GM20000 (cell line): ENCODE results near the gene FMN2.

Experiments used
- DNase-seq: peaks from one replicate; pipeline ENCODE4 v3.0.0; 2012; ENCODE audit warnings: low spot score
- TF ChIP-seq, protein P1 (sequence below): IDR thresholded peaks from 2 replicates; pipeline ENCODE4 v1.5.1; 2012; ENCODE audit warnings: mild to moderate bottlenecking, control low read depth; ENCODE audit errors: extremely low read depth, missing control alignments

The FMN2 gene

DNA sequence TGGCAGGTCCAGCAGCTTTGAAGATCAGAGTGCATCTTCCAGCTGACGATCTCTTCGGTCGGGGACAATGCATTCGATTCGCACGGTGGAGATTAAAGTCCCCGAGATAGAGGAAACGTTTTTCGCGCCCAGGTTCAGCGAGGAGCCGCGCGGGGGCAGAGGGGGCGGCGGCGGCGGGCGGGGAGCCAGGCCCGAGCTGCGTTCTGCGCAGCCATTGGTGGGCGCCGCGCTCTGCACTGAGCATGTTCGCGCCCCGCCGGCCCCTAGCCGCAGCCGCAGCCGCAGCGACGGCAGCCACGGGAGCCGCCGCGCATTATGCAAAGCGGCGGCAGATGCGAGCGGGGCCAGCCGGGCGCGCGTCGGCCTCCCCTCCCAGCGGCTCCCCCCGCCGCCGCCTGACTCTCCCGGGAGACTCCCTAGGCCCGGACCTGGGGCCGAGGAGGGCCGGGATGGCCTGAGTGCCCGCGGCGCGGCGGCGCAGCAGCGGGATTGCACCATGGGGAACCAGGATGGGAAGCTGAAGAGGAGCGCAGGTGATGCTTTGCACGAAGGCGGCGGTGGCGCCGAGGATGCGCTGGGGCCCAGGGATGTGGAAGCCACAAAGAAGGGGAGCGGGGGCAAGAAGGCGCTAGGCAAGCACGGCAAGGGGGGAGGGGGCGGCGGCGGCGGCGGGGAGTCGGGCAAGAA lies at the start of gene FMN2:
TSS of gene FMN2 (plus strand) at position 270 of the 687 bp plus-strand sequence. CDS start at position 497, 227 bp downstream.
- DNase-seq: peak; percentile 33
- TF ChIP-seq, protein P1, sequence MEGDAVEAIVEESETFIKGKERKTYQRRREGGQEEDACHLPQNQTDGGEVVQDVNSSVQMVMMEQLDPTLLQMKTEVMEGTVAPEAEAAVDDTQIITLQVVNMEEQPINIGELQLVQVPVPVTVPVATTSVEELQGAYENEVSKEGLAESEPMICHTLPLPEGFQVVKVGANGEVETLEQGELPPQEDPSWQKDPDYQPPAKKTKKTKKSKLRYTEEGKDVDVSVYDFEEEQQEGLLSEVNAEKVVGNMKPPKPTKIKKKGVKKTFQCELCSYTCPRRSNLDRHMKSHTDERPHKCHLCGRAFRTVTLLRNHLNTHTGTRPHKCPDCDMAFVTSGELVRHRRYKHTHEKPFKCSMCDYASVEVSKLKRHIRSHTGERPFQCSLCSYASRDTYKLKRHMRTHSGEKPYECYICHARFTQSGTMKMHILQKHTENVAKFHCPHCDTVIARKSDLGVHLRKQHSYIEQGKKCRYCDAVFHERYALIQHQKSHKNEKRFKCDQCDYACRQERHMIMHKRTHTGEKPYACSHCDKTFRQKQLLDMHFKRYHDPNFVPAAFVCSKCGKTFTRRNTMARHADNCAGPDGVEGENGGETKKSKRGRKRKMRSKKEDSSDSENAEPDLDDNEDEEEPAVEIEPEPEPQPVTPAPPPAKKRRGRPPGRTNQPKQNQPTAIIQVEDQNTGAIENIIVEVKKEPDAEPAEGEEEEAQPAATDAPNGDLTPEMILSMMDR: no peak

DNA sequence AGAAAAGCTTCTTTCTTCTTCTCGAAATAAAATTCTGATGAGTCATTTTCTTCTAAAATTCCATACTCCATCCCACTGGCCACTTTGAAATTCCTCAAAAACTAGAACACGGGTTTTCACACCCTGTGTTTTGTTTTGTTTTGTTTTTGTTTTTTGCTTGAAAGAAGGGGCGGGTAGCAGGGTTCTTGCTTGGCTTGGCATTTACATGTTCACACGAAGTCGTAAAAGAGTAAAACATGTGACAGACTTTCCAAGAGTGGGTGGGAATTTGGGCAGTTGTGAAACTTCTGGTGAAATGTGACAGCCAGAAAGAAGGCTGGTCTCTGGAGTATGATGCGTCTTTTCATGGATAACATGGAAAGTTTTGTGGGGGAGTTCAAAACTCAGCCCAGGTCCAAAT lies 47.1 kb upstream of the FMN2 start:
- TF ChIP-seq, protein P1: no peak
- no peak for DNase-seq

DNA sequence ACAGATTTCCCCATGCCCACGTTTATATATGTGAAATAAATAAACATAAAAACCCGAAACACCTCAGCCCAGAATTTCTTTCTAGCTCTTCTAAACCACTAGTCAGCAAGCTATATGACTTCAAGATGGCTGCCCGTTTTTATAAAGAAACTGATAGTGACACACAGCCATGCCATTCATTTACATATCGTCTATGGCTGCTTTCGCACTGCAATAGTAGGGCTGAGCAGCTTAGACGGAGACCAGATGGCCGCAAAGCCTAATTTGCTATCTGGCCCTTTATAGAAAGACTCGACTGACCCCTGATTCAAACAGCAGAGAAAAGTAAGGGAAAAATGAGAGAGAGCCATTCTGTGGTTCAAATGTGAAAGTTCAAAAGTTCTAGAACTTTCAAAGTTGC lies 45.7 kb upstream of the FMN2 start:
- DNase-seq: no peak

DNA sequence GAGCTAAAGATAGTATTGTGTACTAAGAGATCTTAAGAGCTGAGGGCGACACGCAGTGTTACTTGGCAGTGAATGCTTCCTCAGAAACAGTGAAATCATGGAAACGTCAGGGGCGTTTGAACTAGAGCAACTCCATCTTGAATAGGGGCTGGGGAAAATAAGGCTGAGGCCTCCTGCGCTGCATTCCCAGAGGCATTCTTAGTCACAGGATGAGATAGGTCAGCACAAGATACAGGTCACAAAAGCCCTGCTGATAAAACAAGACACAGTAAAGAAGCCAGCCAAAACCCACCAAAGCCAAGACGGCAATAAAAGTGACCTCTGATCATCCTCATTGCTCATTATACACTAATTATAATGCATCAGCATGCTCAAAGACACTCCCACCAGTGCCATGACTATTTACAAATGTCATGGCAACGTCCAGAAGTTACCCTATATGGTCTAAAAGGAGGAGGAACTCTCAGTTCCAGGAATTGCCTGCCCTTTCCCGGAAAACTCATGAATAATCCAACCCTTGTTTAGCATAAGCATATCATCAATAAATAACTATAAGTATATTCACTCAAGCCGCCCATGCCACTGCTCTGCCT lies 37.5 kb upstream of the FMN2 start:
- TF ChIP-seq, protein P1: no peak
- DNase-seq: no peak

More for the DNA sequence above, 45.7 kb upstream of the FMN2 start:
- TF ChIP-seq, protein P1: no peak

DNA sequence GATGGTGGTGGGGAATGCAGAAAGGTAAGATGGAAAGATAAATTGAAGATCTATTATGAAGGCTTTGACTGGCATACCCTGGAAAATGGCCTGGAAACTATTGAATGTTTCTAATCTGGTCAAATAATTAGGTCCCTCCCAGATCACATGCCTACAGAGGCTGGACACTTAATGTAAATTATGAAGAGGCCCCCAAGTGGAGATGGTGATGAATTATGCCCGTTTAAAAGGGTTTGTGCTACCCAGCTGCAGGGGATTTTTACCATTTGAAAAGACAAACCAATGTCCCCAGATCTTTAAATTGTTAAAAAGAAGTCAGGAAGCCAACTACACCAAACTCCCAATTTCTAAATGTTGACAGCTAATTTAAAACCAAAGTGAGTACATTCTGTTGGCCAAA lies 35.7 kb upstream of the FMN2 start:
- DNase-seq: no peak
- TF ChIP-seq, protein P1: no peak

DNA sequence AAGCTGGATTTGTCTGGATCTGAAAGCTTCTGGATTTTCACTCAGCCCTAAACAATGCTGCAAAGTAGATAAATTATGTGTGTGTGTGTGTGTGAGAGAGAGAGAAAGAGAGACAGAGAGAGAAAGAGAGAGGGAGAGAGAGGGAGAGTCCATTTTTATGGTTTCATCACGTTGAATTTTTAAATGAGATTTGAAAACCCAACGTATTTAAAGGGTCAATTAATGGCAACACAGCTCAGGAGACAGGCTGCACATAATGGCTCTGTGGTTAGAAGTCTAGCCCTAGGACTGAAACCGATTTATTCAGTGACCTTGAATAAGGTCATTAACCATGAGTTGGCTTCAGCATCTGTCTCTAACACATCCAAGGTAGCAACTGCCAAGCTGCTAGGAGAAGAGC lies 35.3 kb upstream of the FMN2 start:
- TF ChIP-seq, protein P1: no peak
- DNase-seq: no peak

DNA sequence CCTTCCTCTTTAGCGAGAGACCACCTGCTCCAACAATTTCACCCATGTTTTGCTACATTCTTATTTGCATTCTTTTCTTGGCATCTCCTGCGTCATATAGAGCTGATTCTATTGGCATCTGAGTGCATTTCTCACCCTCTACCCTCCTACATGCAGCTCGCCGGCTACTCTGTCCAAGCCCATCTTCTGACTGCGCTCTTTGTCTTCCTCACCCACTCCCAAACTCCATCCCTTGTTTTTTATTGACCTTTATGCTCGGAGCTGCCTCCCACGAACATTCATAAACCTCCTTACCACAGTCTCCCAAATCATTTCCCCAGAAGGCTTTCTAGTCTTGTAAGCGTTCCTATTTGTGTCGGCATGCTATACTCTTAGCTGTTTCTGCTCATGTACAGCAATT lies 33.6 kb upstream of the FMN2 start:
- TF ChIP-seq, protein P1: no peak
- DNase-seq: no peak
